OCI-LY1 (cell line): ENCODE results near the gene C1S.
"Not testable (repeated sequence)": the region's sequence is repeated elsewhere in the genome, so short reads cannot be mapped to it uniquely, and the experiment has no call there.

ENCODE experiments used
- H2AFZ ChIP-seq: fragments of 200-600 bp; sonication (generic), shearing (Covaris generic); 2 replicates; pipeline ENCODE4 v1.6.0; 2014; ENCODE audit warnings: antibody characterized with exemption, mild to moderate bottlenecking, low read length
- H3F3A ChIP-seq: fragments of 200-600 bp; sonication (generic), shearing (Covaris generic); 2 replicates; pipeline ENCODE4 v1.6.0; 2014; ENCODE audit warnings: mild to moderate bottlenecking, antibody characterized with exemption, low read length, moderate library complexity; ENCODE audit not compliant: insufficient read depth
- H3K27ac ChIP-seq: fragments of 200-600 bp; sonication (generic); 2 replicates; pipeline ENCODE4 v1.5.1; 2014; ENCODE audit warnings: low read length, mixed run types, mild to moderate bottlenecking, low read depth; ENCODE audit not compliant: poor library complexity, severe bottlenecking
- H3K27me3 ChIP-seq: fragments of 200-600 bp; sonication (generic); 2 replicates; pipeline ENCODE4 v1.6.0; 2014; ENCODE audit warnings: antibody characterized with exemption, mild to moderate bottlenecking, low read length, moderate library complexity; ENCODE audit not compliant: insufficient read depth
- H3K36me3 ChIP-seq: fragments of 200-600 bp; sonication (generic); 2 replicates; pipeline ENCODE4 v1.6.1; 2014; ENCODE audit warnings: mild to moderate bottlenecking, antibody characterized with exemption, low read length, moderate library complexity, mixed read lengths; ENCODE audit not compliant: insufficient read depth
- H3K4me1 ChIP-seq: fragments of 200-600 bp; sonication (generic); 2 replicates; pipeline ENCODE4 v1.5.1; 2014; ENCODE audit warnings: mild to moderate bottlenecking, low read length, moderate library complexity; ENCODE audit not compliant: insufficient read depth, severe bottlenecking
- H3K4me2 ChIP-seq: fragments of 200-600 bp; sonication (generic), shearing (Covaris generic); 2 replicates; pipeline ENCODE4 v1.6.1; 2014; ENCODE audit warnings: low read length
- H3K4me3 ChIP-seq: fragments of 200-600 bp; sonication (generic); 2 replicates; pipeline ENCODE4 v1.5.1; 2014; ENCODE audit warnings: low read length, low read depth, mild to moderate bottlenecking, mixed read lengths; ENCODE audit not compliant: poor library complexity, severe bottlenecking
- H3K79me2 ChIP-seq: fragments of 200-600 bp; shearing (Covaris generic); 2 replicates; pipeline ENCODE4 v1.6.1; 2016; ENCODE audit warnings: mixed run types, low read length, mixed read lengths; ENCODE audit not compliant: insufficient read depth
- H3K9ac ChIP-seq: fragments of 200-600 bp; sonication (generic), shearing (Covaris generic); 2 replicates; pipeline ENCODE4 v1.6.1; 2014; ENCODE audit warnings: mild to moderate bottlenecking, low read length, mixed read lengths
- H3K9me2 ChIP-seq: fragments of 200-600 bp; sonication (generic), shearing (Covaris generic); 2 replicates; pipeline ENCODE4 v1.6.1; 2014; ENCODE audit warnings: low read depth, mild to moderate bottlenecking, low read length, mixed read lengths
- H3K9me3 ChIP-seq: fragments of 200-600 bp; shearing (Covaris generic); 2 replicates; pipeline ENCODE4 v1.6.1; 2014; ENCODE audit warnings: low read length, mixed read lengths
- H4K20me1 ChIP-seq: fragments of 200-600 bp; sonication (generic), shearing (Covaris generic); 2 replicates; pipeline ENCODE4 v1.6.0; 2016; ENCODE audit warnings: mild to moderate bottlenecking, low read length; ENCODE audit not compliant: insufficient read depth
- CTCF ChIP-seq: fragments of 200-600 bp; sonication (generic), shearing (Covaris generic); IDR thresholded peaks from 2 replicates; pipeline ENCODE4 v1.5.1; 2017; ENCODE audit warnings: mild to moderate bottlenecking, antibody characterized with exemption, low read length, moderate library complexity, mixed read lengths
- EZH2 ChIP-seq: fragments of 200-600 bp; sonication (generic), shearing (Covaris generic); IDR thresholded peaks from 2 replicates; pipeline ENCODE4 v1.8.0; 2017; ENCODE audit warnings: borderline replicate concordance, mixed run types, mild to moderate bottlenecking, antibody characterized with exemption, low read length, moderate library complexity, mixed read lengths

Gene C1S

GRCh38 chr12:7106082-7106481, 45.6 kb downstream of the C1S start:
- H3K79me2 ChIP-seq, result no peaks in the 10 kb centered on the region
- H3K27me3 ChIP-seq, result no peaks in the 10 kb centered on the region; the same call in 1 of the 2 replicates
- no peak overlapping the region for H2AFZ ChIP-seq
- H3K9me2 ChIP-seq, result no peaks in the 10 kb centered on the region
- H3K9me3 ChIP-seq, result peaks cover 8% of the 10 kb centered on the region; the same call in 1 of the 2 replicates
- H4K20me1 ChIP-seq, result no peaks in the 10 kb centered on the region
- no peak overlapping the region for H3K27ac ChIP-seq
- no peaks in the 10 kb centered on the region; the same call in 1 of the 2 replicates for H3K36me3 ChIP-seq
- H3F3A ChIP-seq, result no peaks in the 10 kb centered on the region
- TF ChIP-seq CTCF (no peak), EZH2 (no peak)
- peaks cover 7% of the 10 kb centered on the region for H3K4me1 ChIP-seq
- no peak overlapping the region for H3K9ac ChIP-seq
- no peak overlapping the region for H3K4me3 ChIP-seq
- H3K4me2 ChIP-seq, result no peak overlapping the region

GRCh38 chr12:7107181-7107580, 46.7 kb downstream of the C1S start:
- not testable (repeated sequence) for H3K36me3 ChIP-seq, H3K27me3 ChIP-seq, H3K4me1 ChIP-seq, H4K20me1 ChIP-seq, H3K79me2 ChIP-seq, H3F3A ChIP-seq, H2AFZ ChIP-seq, H3K9me2 ChIP-seq, H3K9ac ChIP-seq, H3K4me3 ChIP-seq, H3K9me3 ChIP-seq, H3K27ac ChIP-seq, H3K4me2 ChIP-seq

GRCh38 chr12:7107636-7108002, 47.1 kb downstream of the C1S start:
- Histone ChIP-seq H3K4me2 (no peak overlapping the region), H4K20me1 (no peaks in the 10 kb centered on the region), H3K36me3 (no peaks in the 10 kb centered on the region; the same call in 1 of the 2 replicates), H3K27me3 (no peaks in the 10 kb centered on the region; the same call in 1 of the 2 replicates), H3K9me3 (peaks cover 8% of the 10 kb centered on the region; the same call in 1 of the 2 replicates), H2AFZ (no peak overlapping the region), H3K79me2 (no peaks in the 10 kb centered on the region), H3K9me2 (no peaks in the 10 kb centered on the region), H3F3A (no peaks in the 10 kb centered on the region), H3K4me1 (peaks cover 7% of the 10 kb centered on the region), H3K4me3 (no peak overlapping the region), H3K9ac (no peak overlapping the region), H3K27ac (no peak overlapping the region)
- TF ChIP-seq CTCF (no peak), EZH2 (no peak)
